ENCODE measurements around the gene ZNF460.

DNA sequence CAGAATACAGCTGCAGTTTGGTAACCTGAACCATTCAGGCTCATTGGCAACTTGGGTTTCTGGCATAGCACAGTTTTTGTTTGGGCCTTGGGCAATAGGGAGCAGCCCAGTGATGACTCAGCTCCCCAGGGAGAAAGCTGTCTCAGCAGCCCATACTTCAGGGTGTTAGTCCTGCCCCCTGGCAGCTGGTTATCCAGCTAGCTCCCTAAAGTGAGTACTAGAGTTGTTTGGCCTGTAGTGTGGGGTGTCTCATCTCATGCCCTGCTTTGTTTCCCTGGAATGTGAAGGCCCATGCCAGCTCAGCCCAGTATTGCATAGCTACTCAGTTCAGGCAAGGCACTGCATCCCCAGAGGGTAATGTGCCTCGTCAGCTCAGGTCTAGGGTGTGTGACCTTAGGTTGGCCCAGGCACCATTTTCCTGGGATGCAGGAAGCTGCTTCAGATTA, 21.8 kb downstream of the ZNF460 start:
- no peak for TF ChIP-seq ESRRA (CRISPR knock-in tag; IDR thresholded peaks at IDR 0.05; ENCODE audit: borderline replicate concordance)
- TF ChIP-seq PRDM15 (CRISPR knock-in tag; IDR thresholded peaks at IDR 0.05) = no peak
- TF ChIP-seq, protein P1, sequence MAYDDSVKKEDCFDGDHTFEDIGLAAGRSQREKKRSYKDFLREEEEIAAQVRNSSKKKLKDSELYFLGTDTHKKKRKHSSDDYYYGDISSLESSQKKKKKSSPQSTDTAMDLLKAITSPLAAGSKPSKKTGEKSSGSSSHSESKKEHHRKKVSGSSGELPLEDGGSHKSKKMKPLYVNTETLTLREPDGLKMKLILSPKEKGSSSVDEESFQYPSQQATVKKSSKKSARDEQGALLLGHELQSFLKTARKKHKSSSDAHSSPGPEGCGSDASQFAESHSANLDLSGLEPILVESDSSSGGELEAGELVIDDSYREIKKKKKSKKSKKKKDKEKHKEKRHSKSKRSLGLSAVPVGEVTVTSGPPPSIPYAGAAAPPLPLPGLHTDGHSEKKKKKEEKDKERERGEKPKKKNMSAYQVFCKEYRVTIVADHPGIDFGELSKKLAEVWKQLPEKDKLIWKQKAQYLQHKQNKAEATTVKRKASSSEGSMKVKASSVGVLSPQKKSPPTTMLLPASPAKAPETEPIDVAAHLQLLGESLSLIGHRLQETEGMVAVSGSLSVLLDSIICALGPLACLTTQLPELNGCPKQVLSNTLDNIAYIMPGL (CRISPR knock-in tag; IDR thresholded peaks at IDR 0.05) = no peak

Data from WTC11 (cell line).